SU-DHL-6 (cell line): ENCODE measurements around the gene THOP1.

Source experiments
- H2AFZ ChIP-seq: fragments of 200-600 bp; sonication (generic); 2 replicates; pipeline ENCODE4 v1.6.1; 2014; ENCODE audit warnings: low read depth, mild to moderate bottlenecking, moderate library complexity, mixed read lengths, antibody characterized with exemption, low read length; ENCODE audit not compliant: severe bottlenecking
- H3F3A ChIP-seq: fragments of 200-600 bp; shearing (Covaris generic); 2 replicates; pipeline ENCODE4 v1.6.0; 2016; ENCODE audit warnings: antibody characterized with exemption, mild to moderate bottlenecking; ENCODE audit not compliant: insufficient read depth
- H3K27ac ChIP-seq: fragments of 200-600 bp; sonication (generic); 2 replicates; pipeline ENCODE4 v1.5.1; 2016; ENCODE audit warnings: low read depth, mild to moderate bottlenecking, low read length, moderate library complexity, mixed read lengths
- H3K27me3 ChIP-seq: fragments of 200-600 bp; sonication (generic), shearing (Covaris generic); 2 replicates; pipeline ENCODE4 v1.6.0; 2014; ENCODE audit warnings: mild to moderate bottlenecking, low read length
- H3K36me3 ChIP-seq: fragments of 200-600 bp; sonication (generic); 2 replicates; pipeline ENCODE4 v1.6.1; 2014; ENCODE audit warnings: mild to moderate bottlenecking, low read length, mixed read lengths
- H3K4me2 ChIP-seq: fragments of 300-600, 200-600 bp; shearing (Covaris generic), sonication (generic); 2 replicates; pipeline ENCODE4 v1.6.0; 2014; ENCODE audit warnings: low read length, low read depth, mild to moderate bottlenecking; ENCODE audit not compliant: poor library complexity, severe bottlenecking
- H3K4me3 ChIP-seq: fragments of 200-600 bp; sonication (generic); 2 replicates; pipeline ENCODE4 v1.5.1; 2014; ENCODE audit warnings: antibody characterized with exemption, low read length, mild to moderate bottlenecking, mixed read lengths; ENCODE audit not compliant: insufficient read depth, poor library complexity, severe bottlenecking
- H3K79me2 ChIP-seq: fragments of 200-600 bp; sonication (generic); 2 replicates; pipeline ENCODE4 v1.6.1; 2014; ENCODE audit warnings: mild to moderate bottlenecking, low read length, moderate library complexity; ENCODE audit not compliant: insufficient read depth
- H3K9ac ChIP-seq: fragments of 200-600 bp; sonication (generic); 2 replicates; pipeline ENCODE4 v1.7.0; 2014; ENCODE audit warnings: mild to moderate bottlenecking, low read length
- H3K9me2 ChIP-seq: fragments of 200-600 bp; sonication (generic); replicated peaks from 2 replicates; pipeline ENCODE4 v1.6.1; 2014; ENCODE audit warnings: low read length; ENCODE audit not compliant: insufficient read depth
- H3K9me3 ChIP-seq: fragments of 200-600 bp; sonication (generic); 2 replicates; pipeline ENCODE4 v1.6.1; 2014; ENCODE audit warnings: low read length, mixed read lengths; ENCODE audit not compliant: insufficient read depth
- H4K20me1 ChIP-seq: fragments of 200-600 bp; sonication (generic); 2 replicates; pipeline ENCODE4 v1.6.1; 2014; ENCODE audit warnings: low read depth, mild to moderate bottlenecking, antibody characterized with exemption, low read length, moderate library complexity, mixed read lengths
- EZH2phosphoT487 ChIP-seq: fragments of 200-600 bp; sonication (generic), shearing (Covaris generic); conservative IDR thresholded peaks from 2 replicates; pipeline ENCODE4 v1.6.1; 2018; ENCODE audit warnings: mild to moderate bottlenecking, antibody characterized with exemption, low read length, moderate library complexity, mixed read lengths
- TF ChIP-seq, protein P1 (sequence below): fragments of 200-600 bp; sonication (generic); IDR thresholded peaks from one replicate; pipeline ENCODE4 v1.5.1; 2017; ENCODE audit warnings: antibody characterized with exemption, mild to moderate bottlenecking, low read length, moderate library complexity; ENCODE audit not compliant: insufficient read depth, poor library complexity, severe bottlenecking

THOP1 gene

DNA sequence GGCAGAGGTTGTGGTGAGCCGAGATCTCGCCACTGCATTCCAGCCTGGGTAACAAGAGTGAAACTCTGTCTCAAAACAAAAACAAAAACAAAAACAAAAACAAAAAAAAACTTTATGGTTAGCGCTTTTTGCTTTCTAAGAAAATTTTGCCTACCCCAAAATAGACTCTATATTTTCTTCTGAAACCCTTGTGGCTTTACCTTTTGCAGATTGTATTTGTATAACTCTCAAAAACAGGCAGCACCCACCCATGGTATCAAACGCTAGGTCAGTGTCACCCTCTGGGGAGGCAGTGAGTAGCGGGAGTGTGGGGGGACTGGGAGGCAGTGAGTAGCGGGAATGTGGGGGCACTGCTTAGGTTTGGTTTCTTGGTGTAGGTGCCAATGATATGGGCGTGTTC lies 38.0 kb upstream of the THOP1 start:
- no peaks in the 10 kb centered on the region for H3F3A ChIP-seq
- H3K9ac ChIP-seq, result no peak overlapping the region
- H4K20me1 ChIP-seq, result no peaks in the 10 kb centered on the region
- no peaks in the 10 kb centered on the region for H3K9me2 ChIP-seq
- no peaks in the 10 kb centered on the region for H3K79me2 ChIP-seq
- H3K4me3 ChIP-seq, result no peak overlapping the region
- H3K27me3 ChIP-seq, result no peaks in the 10 kb centered on the region
- H2AFZ ChIP-seq, result no peak overlapping the region
- no peak overlapping the region for H3K27ac ChIP-seq
- TF ChIP-seq, protein P1, sequence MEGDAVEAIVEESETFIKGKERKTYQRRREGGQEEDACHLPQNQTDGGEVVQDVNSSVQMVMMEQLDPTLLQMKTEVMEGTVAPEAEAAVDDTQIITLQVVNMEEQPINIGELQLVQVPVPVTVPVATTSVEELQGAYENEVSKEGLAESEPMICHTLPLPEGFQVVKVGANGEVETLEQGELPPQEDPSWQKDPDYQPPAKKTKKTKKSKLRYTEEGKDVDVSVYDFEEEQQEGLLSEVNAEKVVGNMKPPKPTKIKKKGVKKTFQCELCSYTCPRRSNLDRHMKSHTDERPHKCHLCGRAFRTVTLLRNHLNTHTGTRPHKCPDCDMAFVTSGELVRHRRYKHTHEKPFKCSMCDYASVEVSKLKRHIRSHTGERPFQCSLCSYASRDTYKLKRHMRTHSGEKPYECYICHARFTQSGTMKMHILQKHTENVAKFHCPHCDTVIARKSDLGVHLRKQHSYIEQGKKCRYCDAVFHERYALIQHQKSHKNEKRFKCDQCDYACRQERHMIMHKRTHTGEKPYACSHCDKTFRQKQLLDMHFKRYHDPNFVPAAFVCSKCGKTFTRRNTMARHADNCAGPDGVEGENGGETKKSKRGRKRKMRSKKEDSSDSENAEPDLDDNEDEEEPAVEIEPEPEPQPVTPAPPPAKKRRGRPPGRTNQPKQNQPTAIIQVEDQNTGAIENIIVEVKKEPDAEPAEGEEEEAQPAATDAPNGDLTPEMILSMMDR, result no peak
- no peak for TF ChIP-seq EZH2phosphoT487
- H3K4me2 ChIP-seq, result no peak overlapping the region
- no peaks in the 10 kb centered on the region for H3K36me3 ChIP-seq
- H3K9me3 ChIP-seq, result no peaks in the 10 kb centered on the region

DNA sequence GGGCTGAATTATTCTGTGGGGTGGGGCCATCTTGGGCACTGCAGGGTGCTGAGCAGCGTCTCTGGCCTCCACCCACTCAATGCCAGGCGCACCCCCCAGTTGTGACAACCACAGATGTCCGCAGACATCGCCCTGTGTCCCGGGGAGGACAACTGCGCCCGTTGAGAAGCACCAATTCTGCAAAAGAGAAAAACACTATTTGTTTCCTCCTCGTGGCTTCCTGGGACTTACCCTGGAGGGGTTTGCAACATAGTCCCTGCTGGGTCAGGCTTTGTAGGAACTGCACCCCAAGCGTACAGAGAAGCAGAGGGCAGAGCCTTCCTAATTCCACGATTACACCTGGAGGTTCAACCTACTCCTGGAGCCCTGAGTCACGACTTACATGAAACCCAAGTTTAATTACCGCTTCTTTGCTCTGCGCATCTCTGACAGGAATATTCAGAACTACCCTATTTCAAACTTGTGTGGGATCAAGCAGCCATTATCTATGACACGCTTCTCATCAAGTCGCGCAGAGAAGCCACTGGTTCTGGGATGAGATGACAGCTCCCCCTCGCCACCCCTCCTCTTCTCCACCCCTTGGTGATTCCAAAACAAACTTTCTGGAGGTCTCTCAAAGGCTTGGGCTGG lies 34.4 kb upstream of the THOP1 start:
- Histone ChIP-seq H3F3A (no peaks in the 10 kb centered on the region), H3K9me2 (no peaks in the 10 kb centered on the region), H3K36me3 (no peaks in the 10 kb centered on the region), H3K4me3 (no peak overlapping the region), H3K9ac (no peak overlapping the region), H3K9me3 (no peaks in the 10 kb centered on the region), H3K4me2 (no peak overlapping the region), H3K27me3 (no peaks in the 10 kb centered on the region), H2AFZ (no peak overlapping the region), H3K27ac (no peak overlapping the region), H3K79me2 (no peaks in the 10 kb centered on the region), H4K20me1 (no peaks in the 10 kb centered on the region)
- no peak for TF ChIP-seq EZH2phosphoT487
- TF ChIP-seq, protein P1, result no peak

DNA sequence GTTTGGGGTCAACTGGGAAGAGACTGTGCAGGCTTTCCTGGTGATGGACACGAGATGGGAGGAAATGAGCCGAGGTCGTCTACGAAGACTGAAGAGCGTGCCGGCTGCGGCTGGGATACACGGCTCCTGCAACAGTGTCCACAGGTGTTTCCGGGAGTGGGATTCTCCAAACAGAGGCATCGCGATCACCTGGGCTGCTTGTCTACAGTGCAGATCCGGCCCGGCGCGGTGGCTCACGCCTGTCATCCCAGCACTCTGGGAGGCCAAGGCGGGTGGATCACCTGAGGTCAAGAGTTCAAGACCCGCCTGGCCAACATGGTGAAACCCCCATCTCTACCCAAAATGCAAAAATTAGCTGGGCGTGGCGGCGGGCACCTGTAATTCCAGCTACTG lies 33.9 kb upstream of the THOP1 start:
- no peak overlapping the region for H2AFZ ChIP-seq
- H3K9ac ChIP-seq, result no peak overlapping the region
- H3K79me2 ChIP-seq, result no peaks in the 10 kb centered on the region
- H3K27ac ChIP-seq, result no peak overlapping the region
- no peaks in the 10 kb centered on the region for H3K36me3 ChIP-seq
- no peaks in the 10 kb centered on the region for H3K27me3 ChIP-seq
- no peaks in the 10 kb centered on the region for H3K9me3 ChIP-seq
- no peak overlapping the region for H3K4me3 ChIP-seq
- no peaks in the 10 kb centered on the region for H4K20me1 ChIP-seq
- TF ChIP-seq EZH2phosphoT487, result no peak
- TF ChIP-seq, protein P1, result no peak
- no peaks in the 10 kb centered on the region for H3F3A ChIP-seq
- no peaks in the 10 kb centered on the region for H3K9me2 ChIP-seq
- H3K4me2 ChIP-seq, result no peak overlapping the region
